GM10266 (cell line): Measurements from ENCODE around the gene SLC25A45.
A peak's percentile ranks its signal among the peaks of the same experiment; 100 is the strongest.

Source experiments
- DNase-seq: peaks from one replicate; pipeline ENCODE4 v3.0.0; 2012; ENCODE audit errors: extremely low spot score
- TF ChIP-seq, protein P1 (sequence below): IDR thresholded peaks from 2 replicates; pipeline ENCODE4 v1.5.1; 2012; ENCODE audit warnings: mild to moderate bottlenecking, low read depth; ENCODE audit not compliant: control insufficient read depth, insufficient read depth; ENCODE audit errors: missing control alignments

SLC25A45 gene

DNA sequence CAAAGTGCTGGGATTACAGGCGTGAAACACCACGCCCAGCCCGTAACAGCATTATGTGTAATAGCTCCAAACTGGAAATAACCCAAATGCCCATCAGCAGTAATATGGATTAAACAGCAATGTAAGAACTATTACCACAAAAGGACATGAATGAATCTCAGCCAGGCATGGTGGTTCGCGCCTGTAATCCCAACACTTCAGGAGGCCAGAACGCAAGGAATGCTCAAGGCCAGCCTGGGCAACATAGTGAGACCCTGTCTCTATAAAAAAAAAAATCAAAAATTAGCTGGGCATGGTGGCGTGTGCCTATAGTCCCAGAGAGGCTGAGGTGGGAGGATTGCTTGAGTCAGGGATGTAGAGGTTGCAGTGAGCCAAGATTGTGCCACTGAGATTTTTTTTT lies 51.9 kb downstream of the SLC25A45 start:
- DNase-seq: no peak
- TF ChIP-seq, protein P1, sequence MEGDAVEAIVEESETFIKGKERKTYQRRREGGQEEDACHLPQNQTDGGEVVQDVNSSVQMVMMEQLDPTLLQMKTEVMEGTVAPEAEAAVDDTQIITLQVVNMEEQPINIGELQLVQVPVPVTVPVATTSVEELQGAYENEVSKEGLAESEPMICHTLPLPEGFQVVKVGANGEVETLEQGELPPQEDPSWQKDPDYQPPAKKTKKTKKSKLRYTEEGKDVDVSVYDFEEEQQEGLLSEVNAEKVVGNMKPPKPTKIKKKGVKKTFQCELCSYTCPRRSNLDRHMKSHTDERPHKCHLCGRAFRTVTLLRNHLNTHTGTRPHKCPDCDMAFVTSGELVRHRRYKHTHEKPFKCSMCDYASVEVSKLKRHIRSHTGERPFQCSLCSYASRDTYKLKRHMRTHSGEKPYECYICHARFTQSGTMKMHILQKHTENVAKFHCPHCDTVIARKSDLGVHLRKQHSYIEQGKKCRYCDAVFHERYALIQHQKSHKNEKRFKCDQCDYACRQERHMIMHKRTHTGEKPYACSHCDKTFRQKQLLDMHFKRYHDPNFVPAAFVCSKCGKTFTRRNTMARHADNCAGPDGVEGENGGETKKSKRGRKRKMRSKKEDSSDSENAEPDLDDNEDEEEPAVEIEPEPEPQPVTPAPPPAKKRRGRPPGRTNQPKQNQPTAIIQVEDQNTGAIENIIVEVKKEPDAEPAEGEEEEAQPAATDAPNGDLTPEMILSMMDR: no peak

DNA sequence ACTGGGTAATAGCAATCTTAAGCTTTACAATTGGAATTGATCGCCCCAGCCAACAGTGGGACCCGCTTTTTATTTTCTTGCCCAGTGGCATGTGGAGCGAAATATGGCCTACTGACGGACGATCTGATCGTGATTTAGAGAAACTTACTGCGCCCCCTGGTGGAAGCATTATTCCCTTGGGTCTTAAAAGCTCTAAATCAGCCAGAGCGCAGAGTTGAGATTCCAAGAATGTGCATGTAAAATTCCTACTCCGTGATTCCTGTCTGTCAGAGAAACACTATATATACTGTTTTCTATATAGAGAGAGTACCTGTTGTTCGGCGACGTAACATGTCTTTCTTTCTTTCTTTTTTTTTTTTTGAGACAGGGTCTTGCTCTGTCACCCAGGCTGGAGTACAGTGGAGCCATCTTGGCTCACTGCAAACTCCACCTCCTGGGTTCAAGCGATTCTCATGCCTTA lies 52.5 kb downstream of the SLC25A45 start:
- peak; percentile 76 for DNase-seq
- TF ChIP-seq, protein P1: peak; percentile 83

DNA sequence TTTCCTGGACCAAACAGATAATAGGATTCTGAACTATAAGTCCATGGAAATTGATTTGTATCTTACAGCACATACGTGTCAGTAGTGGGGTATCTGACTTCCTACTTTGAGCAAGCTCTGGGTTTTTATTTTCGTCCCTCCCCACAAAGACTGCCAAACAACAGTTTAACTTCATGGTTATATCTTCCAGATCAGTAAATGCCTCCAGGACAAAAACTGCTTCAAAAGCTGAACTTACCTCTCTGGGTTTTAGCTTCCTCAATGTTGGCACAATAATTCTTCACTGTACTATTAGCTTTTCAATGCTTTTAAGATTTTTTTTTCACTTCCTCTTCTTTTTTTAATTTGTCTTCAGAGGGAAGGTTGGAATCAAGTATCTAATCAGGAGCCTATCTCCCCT lies 53.0 kb downstream of the SLC25A45 start:
- TF ChIP-seq, protein P1: no peak
- DNase-seq: no peak

DNA sequence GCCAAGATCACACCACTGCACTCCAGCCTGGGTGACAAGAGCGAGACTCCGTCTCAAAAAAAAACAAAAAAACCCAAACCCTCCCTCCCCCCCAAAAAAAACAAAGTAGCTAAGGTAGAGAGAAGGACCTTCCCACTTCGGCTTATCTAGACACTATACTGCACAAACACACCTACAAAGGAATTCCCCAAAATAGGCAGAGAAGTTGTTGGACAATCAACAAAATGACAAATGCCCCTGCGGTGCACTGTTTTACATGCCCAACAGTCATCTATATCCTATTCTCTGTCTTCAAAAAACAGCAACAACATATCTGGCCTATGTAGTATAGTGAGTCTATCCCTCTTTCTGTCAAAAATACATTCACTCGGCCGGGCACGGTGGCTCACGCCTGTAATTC lies 55.4 kb downstream of the SLC25A45 start:
- TF ChIP-seq, protein P1: no peak
- DNase-seq: no peak

DNA sequence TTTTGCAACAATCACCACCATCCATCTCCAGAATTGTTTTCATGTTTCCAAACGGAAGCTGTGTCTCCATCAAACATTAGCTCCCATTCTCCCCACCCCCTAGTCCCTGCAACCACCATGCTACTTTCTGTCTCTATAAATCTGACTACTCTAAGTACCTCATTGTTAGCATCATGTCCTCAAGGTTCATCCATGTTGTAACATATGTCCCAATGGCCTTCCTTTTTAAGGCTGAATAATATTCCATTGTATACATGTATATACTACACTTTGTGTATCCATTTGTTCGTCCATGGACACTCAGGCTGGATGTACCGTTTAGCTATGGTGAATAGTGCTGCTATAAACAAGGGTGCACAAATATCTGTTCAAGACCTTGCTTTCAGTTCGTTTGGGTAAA lies 57.0 kb downstream of the SLC25A45 start:
- no peak for DNase-seq

More for the DNA sequence above, 57.0 kb downstream of the SLC25A45 start:
- TF ChIP-seq, protein P1: no peak
